Measurements from ENCODE around the gene TMEM98.

The TMEM98 gene

DNA sequence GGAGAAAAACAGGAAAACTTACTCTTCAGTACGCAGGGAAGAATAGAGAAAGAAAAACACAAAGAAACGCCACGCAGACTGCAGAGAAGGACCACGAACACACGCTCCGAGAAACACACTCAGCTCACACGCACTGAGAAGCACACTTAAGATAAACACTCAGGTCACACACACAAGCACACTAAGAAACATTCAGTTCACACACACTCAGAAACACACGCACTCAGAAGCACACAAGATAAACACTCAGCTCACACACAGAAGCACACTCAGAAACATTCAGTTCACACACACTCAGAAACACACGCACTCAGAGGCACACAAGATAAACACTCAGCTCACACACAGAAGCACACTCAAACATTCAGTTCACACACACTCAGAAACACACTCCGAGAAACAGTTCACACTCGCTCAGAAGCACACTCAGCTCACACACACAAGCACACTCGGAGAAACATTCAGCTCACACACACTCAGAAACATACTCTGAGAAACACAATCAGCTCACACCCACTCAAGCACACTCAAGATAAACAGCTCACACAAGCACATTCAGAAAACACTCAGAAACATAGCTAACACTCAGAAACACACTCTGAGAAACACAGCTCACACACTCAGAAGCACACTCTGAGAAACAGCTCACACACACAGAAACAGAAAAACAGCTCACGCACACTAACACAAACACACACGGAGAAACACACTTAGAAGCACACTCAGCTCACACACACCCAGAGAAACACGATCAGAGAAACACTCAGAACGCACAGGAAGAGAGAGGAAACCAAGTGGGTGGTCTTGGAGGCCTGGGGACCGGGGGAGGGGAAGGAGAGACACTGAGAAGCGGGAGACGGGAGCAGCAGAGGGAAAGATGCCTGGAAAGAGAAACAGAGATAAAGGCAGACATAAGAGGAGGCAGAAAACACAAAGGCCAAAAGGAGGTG is 908 bp downstream of the TMEM98 start:
- H3K36me3 ChIP-seq (ENCODE audit: control insufficient read depth in 2 of 2, insufficient read depth in 2 of 2, low read length in 2 of 2), result peaks cover 0 to 8% of the 10 kb centered on the region in 2 donors
- peak overlapping the region; percentile 31 for H3K27ac ChIP-seq (ENCODE audit: low read length)
- no peaks in the 10 kb centered on the region for H3K9me3 ChIP-seq (ENCODE audit: control insufficient read depth in 2 of 2, low read length in 2 of 2)
- peak overlapping the region; percentile 34 to 84 for H3K9ac ChIP-seq (ENCODE audit: low read length in 2 of 2)
- no peaks in the 10 kb centered on the region for H3K27me3 ChIP-seq (ENCODE audit: control insufficient read depth in 1 of 2, insufficient read depth in 2 of 2, low read length in 2 of 2)
- peaks cover 10% of the 10 kb centered on the region for H3K4me1 ChIP-seq (ENCODE audit: control insufficient read depth, insufficient read depth, low read length)
- peak overlapping the region; percentile 59 to 83 for H3K4me3 ChIP-seq (ENCODE audit: low read length in 2 of 2)

DNA sequence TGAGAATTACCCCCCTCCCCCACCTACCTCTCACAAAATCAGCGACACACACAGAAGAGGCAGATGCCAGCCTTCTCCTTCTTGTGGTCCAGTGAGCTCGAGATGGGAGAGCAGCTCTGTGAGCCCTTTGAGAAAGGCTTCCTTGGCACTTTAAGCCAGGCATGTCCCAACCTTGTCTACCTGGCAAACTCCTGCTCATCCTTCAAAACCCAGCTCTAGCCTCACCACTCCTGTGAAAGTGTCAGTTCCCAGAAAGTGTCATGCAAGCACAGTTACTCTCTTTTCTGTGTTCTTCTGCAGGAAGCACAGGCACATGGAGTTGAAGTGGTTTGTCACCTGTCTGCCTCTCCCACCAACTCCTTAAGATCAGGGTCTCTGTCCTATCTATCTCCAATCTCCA is 1.6 kb downstream of the TMEM98 start:
- Histone ChIP-seq H3K9ac (ENCODE audit: low read length in 2 of 2) (no peak overlapping the region), H3K4me1 (ENCODE audit: control insufficient read depth, insufficient read depth, low read length) (peaks cover 10% of the 10 kb centered on the region), H3K4me3 (ENCODE audit: low read length in 2 of 2) (peak overlapping the region; percentile 3 to 83), H3K27ac (ENCODE audit: low read length) (no peak overlapping the region), H3K27me3 (ENCODE audit: control insufficient read depth in 1 of 2, insufficient read depth in 2 of 2, low read length in 2 of 2) (no peaks in the 10 kb centered on the region), H3K9me3 (ENCODE audit: control insufficient read depth in 2 of 2, low read length in 2 of 2) (no peaks in the 10 kb centered on the region), H3K36me3 (ENCODE audit: control insufficient read depth in 2 of 2, insufficient read depth in 2 of 2, low read length in 2 of 2) (peaks cover 0 to 14% of the 10 kb centered on the region in 2 donors)

DNA sequence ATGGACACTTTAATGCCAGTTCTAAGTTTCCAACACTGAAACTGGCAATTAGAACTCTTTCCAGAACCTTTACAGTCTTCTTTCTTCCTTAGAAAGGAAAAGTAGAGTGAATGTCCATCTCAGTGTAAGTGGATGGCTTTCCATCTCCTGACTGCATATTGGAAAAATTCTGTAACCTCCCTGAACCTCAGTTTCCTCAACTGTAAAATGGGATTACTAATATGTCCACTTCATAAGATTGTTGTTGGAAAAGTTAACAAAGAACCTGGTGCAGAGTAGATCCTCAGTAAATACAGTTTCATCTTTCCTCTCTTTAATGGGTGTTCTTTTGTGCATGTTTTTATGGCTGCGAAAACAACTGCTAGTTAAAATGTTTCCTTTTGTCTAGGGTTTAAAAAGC is 2.6 kb downstream of the TMEM98 start:
- Histone ChIP-seq H3K4me3 (ENCODE audit: low read length in 2 of 2) (no peak overlapping the region), H3K27me3 (ENCODE audit: control insufficient read depth in 1 of 2, insufficient read depth in 2 of 2, low read length in 2 of 2) (no peaks in the 10 kb centered on the region), H3K9me3 (ENCODE audit: control insufficient read depth in 2 of 2, low read length in 2 of 2) (no peaks in the 10 kb centered on the region), H3K36me3 (ENCODE audit: control insufficient read depth in 2 of 2, insufficient read depth in 2 of 2, low read length in 2 of 2) (peaks cover 0 to 18% of the 10 kb centered on the region in 2 donors), H3K9ac (ENCODE audit: low read length in 2 of 2) (no peak overlapping the region), H3K27ac (ENCODE audit: low read length) (no peak overlapping the region), H3K4me1 (ENCODE audit: control insufficient read depth, insufficient read depth, low read length) (peaks cover 10% of the 10 kb centered on the region)

DNA sequence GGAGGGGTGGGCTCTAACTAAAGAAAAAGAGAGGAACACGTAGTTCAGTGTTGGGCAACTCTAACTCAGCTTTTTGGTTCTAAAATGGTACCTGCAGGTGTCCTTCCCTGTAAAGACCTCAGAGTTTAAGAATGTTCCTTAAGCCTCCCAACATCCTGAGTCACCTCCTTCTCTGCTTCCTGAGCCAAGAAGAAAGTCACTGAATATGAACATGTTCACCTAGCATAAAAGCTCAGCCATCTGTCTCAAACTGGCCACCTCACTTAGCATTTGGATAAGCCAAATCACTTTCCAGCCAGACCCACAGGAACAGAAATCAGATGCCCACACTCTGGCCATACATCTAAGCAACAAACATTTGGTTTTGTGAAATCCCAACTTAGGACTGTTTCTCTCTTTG is 3.7 kb downstream of the TMEM98 start:
- Histone ChIP-seq H3K4me1 (ENCODE audit: control insufficient read depth, insufficient read depth, low read length) (peaks cover 12% of the 10 kb centered on the region), H3K36me3 (ENCODE audit: control insufficient read depth in 2 of 2, insufficient read depth in 2 of 2, low read length in 2 of 2) (peaks cover 0 to 26% of the 10 kb centered on the region in 2 donors), H3K27ac (ENCODE audit: low read length) (no peak overlapping the region), H3K4me3 (ENCODE audit: low read length in 2 of 2) (no peak overlapping the region), H3K9ac (ENCODE audit: low read length in 2 of 2) (no peak overlapping the region), H3K9me3 (ENCODE audit: control insufficient read depth in 2 of 2, low read length in 2 of 2) (no peaks in the 10 kb centered on the region), H3K27me3 (ENCODE audit: control insufficient read depth in 1 of 2, insufficient read depth in 2 of 2, low read length in 2 of 2) (no peaks in the 10 kb centered on the region)

DNA sequence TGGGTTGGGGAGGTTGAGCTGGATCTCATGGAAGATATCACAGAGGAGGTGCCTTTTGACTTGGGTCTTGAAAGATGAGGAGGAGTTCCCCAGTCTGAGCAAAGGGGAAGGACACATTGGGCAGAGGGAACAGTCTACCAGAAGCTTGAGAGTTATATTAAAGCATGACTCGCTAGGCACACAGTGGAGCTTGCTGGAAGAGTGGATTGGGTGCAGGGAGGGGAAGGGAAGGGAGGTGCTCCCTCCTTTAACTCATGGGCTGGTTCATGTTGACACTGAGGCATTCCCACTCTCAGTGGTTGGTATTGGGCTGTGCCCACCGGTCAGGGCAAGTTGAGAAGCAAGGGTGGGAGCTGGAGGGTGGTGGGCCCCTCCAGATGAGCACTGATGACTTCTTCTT is 5.9 kb downstream of the TMEM98 start:
- H3K9ac ChIP-seq (ENCODE audit: low read length in 2 of 2), result no peak overlapping the region
- no peaks in the 10 kb centered on the region for H3K27me3 ChIP-seq (ENCODE audit: control insufficient read depth in 1 of 2, insufficient read depth in 2 of 2, low read length in 2 of 2)
- no peaks in the 10 kb centered on the region for H3K9me3 ChIP-seq (ENCODE audit: control insufficient read depth in 2 of 2, low read length in 2 of 2)
- no peak overlapping the region for H3K4me3 ChIP-seq (ENCODE audit: low read length in 2 of 2)
- peaks cover 7% of the 10 kb centered on the region for H3K4me1 ChIP-seq (ENCODE audit: control insufficient read depth, insufficient read depth, low read length)
- H3K27ac ChIP-seq (ENCODE audit: low read length), result no peak overlapping the region
- peaks cover 0 to 29% of the 10 kb centered on the region in 2 donors for H3K36me3 ChIP-seq (ENCODE audit: control insufficient read depth in 2 of 2, insufficient read depth in 2 of 2, low read length in 2 of 2)

DNA sequence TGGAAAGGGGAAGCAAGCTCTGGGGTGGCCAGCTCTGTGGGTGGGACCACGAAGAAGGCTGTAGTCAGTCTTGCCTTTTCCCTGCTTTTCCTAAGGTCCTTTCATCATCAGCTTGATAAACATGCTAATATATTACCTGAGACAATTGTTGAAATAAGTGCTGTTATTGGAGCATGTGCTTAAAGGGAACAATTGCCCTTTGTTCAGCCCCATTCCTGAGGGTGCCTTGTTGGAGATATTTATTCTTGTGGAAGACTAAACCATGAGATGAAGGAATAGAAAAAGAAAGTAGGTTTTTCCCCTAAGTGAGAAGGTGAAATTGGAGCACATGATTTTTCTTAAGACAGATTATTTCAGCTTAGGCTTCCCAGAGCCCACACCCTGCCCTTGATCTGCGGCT is 7.8 kb downstream of the TMEM98 start:
- no peak overlapping the region for H3K4me3 ChIP-seq (ENCODE audit: low read length in 2 of 2)
- H3K27ac ChIP-seq (ENCODE audit: low read length), result no peak overlapping the region
- H3K9me3 ChIP-seq (ENCODE audit: control insufficient read depth in 2 of 2, low read length in 2 of 2), result no peaks in the 10 kb centered on the region
- H3K27me3 ChIP-seq (ENCODE audit: control insufficient read depth in 1 of 2, insufficient read depth in 2 of 2, low read length in 2 of 2), result no peaks in the 10 kb centered on the region
- peaks cover 0 to 32% of the 10 kb centered on the region in 2 donors for H3K36me3 ChIP-seq (ENCODE audit: control insufficient read depth in 2 of 2, insufficient read depth in 2 of 2, low read length in 2 of 2)
- no peak overlapping the region for H3K9ac ChIP-seq (ENCODE audit: low read length in 2 of 2)
- peaks cover 4% of the 10 kb centered on the region for H3K4me1 ChIP-seq (ENCODE audit: control insufficient read depth, insufficient read depth, low read length)

DNA sequence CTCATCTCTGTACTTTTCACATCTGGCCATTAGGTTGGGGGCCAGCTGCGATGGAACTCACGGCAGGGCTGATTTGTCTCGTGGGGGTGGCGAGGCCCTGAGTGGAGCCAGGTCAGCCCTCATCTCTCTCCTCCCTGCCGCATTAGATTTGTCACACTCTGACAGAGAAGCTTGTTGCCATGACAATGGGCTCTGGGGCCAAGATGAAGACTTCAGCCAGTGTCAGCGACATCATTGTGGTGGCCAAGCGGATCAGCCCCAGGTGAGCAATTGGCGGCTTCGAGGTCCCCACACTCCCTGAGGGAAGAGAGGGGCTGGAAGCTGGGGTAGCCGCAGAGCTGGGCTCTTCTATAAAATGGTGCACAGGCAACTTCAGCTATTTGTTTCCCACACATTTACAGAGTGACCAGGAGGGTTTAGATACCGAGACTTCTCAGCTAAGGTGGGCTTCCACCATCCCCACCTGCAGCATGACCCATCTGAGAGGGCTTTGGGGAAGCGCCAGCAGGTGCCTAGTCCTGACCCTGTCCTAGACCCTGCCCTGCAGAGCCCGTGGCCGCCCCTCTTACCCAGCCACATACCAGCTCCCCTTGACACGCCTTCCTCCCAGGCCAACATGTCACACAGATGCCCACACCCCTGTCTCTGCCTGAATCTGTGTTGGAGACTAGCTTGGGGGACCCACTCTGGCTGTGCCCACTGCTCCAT is 8.4 kb downstream of the TMEM98 start:
- Histone ChIP-seq H3K9ac (ENCODE audit: low read length in 2 of 2) (no peak overlapping the region), H3K27me3 (ENCODE audit: control insufficient read depth in 1 of 2, insufficient read depth in 2 of 2, low read length in 2 of 2) (no peaks in the 10 kb centered on the region), H3K9me3 (ENCODE audit: control insufficient read depth in 2 of 2, low read length in 2 of 2) (no peaks in the 10 kb centered on the region), H3K27ac (ENCODE audit: low read length) (no peak overlapping the region), H3K4me3 (ENCODE audit: low read length in 2 of 2) (no peak overlapping the region), H3K4me1 (ENCODE audit: control insufficient read depth, insufficient read depth, low read length) (peaks cover 4% of the 10 kb centered on the region), H3K36me3 (ENCODE audit: control insufficient read depth in 2 of 2, insufficient read depth in 2 of 2, low read length in 2 of 2) (peaks cover 4 to 37% of the 10 kb centered on the region in 2 donors)

DNA sequence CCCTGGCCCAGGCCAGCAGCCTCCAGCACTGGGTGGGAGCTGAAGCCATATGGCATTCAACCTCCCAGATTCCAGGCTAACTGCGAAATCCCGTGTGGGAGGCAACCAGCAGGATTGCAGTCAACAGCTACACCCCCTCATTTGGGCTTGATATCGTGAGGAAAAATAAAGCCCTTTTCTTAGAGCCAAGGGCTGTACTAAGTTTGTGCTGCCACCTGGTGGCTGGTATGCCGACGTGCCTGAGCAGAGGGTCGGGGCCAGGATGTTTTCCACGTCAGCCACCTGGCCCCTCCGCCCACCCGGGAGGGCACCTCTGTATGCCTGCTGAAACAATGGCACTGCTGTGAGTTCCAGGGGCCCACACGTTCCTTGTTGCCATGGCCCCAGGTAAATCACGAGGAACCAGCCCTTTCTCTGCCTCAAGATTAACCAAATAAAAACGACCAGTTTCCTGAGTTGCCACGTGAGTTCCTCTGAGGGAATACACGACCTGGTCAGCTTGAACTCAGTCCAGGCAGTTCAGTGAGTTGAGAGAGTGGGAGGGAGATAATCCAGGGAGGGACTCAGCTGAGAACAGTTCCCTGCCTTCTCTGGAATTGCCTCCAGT is 9.0 kb downstream of the TMEM98 start:
- peaks cover 4 to 38% of the 10 kb centered on the region in 2 donors for H3K36me3 ChIP-seq (ENCODE audit: control insufficient read depth in 2 of 2, insufficient read depth in 2 of 2, low read length in 2 of 2)
- no peak overlapping the region for H3K9ac ChIP-seq (ENCODE audit: low read length in 2 of 2)
- H3K4me1 ChIP-seq (ENCODE audit: control insufficient read depth, insufficient read depth, low read length), result peaks cover 4% of the 10 kb centered on the region
- no peaks in the 10 kb centered on the region for H3K9me3 ChIP-seq (ENCODE audit: control insufficient read depth in 2 of 2, low read length in 2 of 2)
- H3K27ac ChIP-seq (ENCODE audit: low read length), result no peak overlapping the region
- H3K27me3 ChIP-seq (ENCODE audit: control insufficient read depth in 1 of 2, insufficient read depth in 2 of 2, low read length in 2 of 2), result no peaks in the 10 kb centered on the region
- no peak overlapping the region for H3K4me3 ChIP-seq (ENCODE audit: low read length in 2 of 2)

DNA sequence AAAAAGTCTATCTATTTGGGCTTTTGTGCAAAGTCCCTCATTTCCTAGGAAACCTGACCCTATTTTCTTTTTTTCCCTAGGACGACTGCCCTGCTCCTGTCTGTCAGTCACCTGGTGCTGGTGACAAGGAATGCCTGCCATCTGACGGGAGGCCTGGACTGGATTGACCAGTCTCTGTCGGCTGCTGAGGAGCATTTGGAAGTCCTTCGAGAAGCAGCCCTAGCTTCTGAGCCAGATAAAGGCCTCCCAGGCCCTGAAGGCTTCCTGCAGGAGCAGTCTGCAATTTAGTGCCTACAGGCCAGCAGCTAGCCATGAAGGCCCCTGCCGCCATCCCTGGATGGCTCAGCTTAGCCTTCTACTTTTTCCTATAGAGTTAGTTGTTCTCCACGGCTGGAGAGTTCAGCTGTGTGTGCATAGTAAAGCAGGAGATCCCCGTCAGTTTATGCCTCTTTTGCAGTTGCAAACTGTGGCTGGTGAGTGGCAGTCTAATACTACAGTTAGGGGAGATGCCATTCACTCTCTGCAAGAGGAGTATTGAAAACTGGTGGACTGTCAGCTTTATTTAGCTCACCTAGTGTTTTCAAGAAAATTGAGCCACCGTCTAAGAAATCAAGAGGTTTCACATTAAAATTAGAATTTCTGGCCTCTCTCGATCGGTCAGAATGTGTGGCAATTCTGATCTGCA is 12.9 kb downstream of the TMEM98 start:
- Histone ChIP-seq H3K36me3 (ENCODE audit: control insufficient read depth in 2 of 2, insufficient read depth in 2 of 2, low read length in 2 of 2) (peaks cover 4 to 19% of the 10 kb centered on the region in 2 donors), H3K27ac (ENCODE audit: low read length) (no peak overlapping the region), H3K9ac (ENCODE audit: low read length in 2 of 2) (no peak overlapping the region), H3K27me3 (ENCODE audit: control insufficient read depth in 1 of 2, insufficient read depth in 2 of 2, low read length in 2 of 2) (no peaks in the 10 kb centered on the region), H3K4me3 (ENCODE audit: low read length in 2 of 2) (no peak overlapping the region), H3K9me3 (ENCODE audit: control insufficient read depth in 2 of 2, low read length in 2 of 2) (no peaks in the 10 kb centered on the region), H3K4me1 (ENCODE audit: control insufficient read depth, insufficient read depth, low read length) (peaks cover 4% of the 10 kb centered on the region)

DNA sequence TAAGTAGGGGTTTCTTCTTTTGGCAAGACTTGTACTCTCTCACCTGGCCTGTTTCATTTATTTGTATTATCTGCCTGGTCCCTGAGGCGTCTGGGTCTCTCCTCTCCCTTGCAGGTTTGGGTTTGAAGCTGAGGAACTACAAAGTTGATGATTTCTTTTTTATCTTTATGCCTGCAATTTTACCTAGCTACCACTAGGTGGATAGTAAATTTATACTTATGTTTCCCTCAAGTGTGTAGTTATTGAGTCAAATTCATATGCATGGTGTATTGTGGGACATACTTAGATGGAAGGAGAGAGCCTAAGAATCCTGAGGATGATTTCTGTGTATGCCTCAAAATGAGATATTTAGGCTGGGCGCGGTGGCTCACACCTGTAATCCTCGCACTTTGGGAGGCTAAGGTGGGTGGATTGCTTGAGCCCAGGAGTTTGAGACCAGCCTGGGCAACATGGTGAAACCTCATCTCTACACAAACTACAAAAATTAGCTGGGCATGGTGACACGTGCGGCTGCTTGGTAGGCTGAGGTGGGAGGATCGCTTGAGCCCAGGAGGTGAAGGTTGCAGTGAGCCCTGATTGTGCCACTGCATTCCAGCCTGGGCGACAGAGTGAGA is 13.6 kb downstream of the TMEM98 start:
- Histone ChIP-seq H3K9ac (ENCODE audit: low read length in 2 of 2) (no peak overlapping the region), H3K4me1 (ENCODE audit: control insufficient read depth, insufficient read depth, low read length) (peaks cover 4% of the 10 kb centered on the region), H3K4me3 (ENCODE audit: low read length in 2 of 2) (no peak overlapping the region), H3K27ac (ENCODE audit: low read length) (no peak overlapping the region), H3K36me3 (ENCODE audit: control insufficient read depth in 2 of 2, insufficient read depth in 2 of 2, low read length in 2 of 2) (peaks cover 4 to 14% of the 10 kb centered on the region in 2 donors), H3K9me3 (ENCODE audit: control insufficient read depth in 2 of 2, low read length in 2 of 2) (no peaks in the 10 kb centered on the region), H3K27me3 (ENCODE audit: control insufficient read depth in 1 of 2, insufficient read depth in 2 of 2, low read length in 2 of 2) (no peaks in the 10 kb centered on the region)
